Measurements from ENCODE around the gene SYCP1. TPM values are rescaled to one million over a fixed set of nuclear protein-coding genes. Genes with fewer than 3 reads are reported as not detected.

SYCP1 gene
- total and polyA plus RNA-seq, 2 of the 13 experiments (the other 11 are each of a cell fraction or from before 2014, with no cell fraction given), result not detected

DNA sequence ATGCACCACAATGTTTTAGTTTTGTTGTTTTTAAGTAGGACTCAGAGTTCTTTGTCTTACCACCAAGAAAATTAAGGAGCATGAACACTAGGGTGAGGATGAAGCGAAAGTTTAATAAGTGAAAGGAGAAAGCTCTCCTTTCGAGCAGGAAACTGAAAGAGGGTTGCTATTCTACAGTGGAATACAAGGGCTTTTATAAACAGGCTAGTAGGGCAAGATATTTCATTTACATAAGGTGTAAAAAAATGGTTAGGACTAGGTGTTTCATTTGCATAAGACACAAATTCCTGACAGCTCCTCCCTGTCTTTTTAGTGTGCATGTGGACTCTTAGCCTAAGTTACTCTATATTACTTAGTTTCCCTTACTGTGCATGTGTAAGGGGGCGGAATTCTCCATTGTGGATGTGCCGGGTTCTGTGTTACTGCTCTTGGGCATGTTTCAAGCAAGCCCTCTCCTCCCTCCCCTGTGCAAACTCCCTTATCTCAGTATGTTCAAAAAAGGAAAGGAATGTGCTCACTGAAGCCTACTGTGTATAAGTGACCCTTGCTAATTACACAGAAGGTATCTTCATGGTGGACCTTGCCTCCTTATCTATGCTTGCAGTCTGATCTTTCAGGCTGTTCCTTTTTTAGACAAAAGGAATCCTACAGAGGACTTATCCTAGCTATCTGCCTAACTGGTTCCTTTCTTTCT lies 182.3 kb downstream of the SYCP1 start (continued):
- TF ChIP-seq, protein P1, sequence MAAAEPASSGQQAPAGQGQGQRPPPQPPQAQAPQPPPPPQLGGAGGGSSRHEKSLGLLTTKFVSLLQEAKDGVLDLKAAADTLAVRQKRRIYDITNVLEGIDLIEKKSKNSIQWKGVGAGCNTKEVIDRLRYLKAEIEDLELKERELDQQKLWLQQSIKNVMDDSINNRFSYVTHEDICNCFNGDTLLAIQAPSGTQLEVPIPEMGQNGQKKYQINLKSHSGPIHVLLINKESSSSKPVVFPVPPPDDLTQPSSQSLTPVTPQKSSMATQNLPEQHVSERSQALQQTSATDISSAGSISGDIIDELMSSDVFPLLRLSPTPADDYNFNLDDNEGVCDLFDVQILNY (CRISPR knock-in tag; conservative IDR thresholded peaks at IDR 0.05), result no peak
- no peak for TF ChIP-seq NBN (conservative IDR thresholded peaks at IDR 0.05)
- TF ChIP-seq, protein P2, sequence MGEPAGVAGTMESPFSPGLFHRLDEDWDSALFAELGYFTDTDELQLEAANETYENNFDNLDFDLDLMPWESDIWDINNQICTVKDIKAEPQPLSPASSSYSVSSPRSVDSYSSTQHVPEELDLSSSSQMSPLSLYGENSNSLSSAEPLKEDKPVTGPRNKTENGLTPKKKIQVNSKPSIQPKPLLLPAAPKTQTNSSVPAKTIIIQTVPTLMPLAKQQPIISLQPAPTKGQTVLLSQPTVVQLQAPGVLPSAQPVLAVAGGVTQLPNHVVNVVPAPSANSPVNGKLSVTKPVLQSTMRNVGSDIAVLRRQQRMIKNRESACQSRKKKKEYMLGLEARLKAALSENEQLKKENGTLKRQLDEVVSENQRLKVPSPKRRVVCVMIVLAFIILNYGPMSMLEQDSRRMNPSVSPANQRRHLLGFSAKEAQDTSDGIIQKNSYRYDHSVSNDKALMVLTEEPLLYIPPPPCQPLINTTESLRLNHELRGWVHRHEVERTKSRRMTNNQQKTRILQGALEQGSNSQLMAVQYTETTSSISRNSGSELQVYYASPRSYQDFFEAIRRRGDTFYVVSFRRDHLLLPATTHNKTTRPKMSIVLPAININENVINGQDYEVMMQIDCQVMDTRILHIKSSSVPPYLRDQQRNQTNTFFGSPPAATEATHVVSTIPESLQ (CRISPR knock-in tag; conservative IDR thresholded peaks at IDR 0.05), result no peak
- TF ChIP-seq ZNF547 (CRISPR knock-in tag; IDR thresholded peaks at IDR 0.05), result no peak
- TF ChIP-seq, protein P3, sequence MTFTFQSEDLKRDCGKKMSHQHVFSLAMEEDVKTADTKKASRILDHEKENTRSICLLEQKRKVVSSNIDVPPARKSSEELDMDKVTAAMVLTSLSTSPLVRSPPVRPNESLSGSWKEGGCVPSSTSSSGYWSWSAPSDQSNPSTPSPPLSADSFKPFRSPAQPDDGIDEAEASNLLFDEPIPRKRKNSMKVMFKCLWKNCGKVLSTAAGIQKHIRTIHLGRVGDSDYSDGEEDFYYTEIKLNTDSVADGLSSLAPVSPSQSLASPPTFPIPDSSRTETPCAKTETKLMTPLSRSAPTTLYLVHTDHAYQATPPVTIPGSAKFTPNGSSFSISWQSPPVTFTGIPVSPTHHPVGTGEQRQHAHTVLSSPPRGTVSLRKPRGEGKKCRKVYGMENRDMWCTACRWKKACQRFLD (CRISPR knock-in tag; IDR thresholded peaks at IDR 0.05; ENCODE audit: borderline replicate concordance), result no peak
- TF ChIP-seq, protein P4, sequence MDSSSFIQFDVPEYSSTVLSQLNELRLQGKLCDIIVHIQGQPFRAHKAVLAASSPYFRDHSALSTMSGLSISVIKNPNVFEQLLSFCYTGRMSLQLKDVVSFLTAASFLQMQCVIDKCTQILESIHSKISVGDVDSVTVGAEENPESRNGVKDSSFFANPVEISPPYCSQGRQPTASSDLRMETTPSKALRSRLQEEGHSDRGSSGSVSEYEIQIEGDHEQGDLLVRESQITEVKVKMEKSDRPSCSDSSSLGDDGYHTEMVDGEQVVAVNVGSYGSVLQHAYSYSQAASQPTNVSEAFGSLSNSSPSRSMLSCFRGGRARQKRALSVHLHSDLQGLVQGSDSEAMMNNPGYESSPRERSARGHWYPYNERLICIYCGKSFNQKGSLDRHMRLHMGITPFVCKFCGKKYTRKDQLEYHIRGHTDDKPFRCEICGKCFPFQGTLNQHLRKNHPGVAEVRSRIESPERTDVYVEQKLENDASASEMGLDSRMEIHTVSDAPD (CRISPR knock-in tag; IDR thresholded peaks at IDR 0.05), result no peak
- no peak for TF ChIP-seq ZNF577 (CRISPR knock-in tag; IDR thresholded peaks at IDR 0.05; ENCODE audit: borderline replicate concordance, low read depth)
- peak; percentile 95 for TF ChIP-seq SRF (IDR thresholded peaks at IDR 0.05; ENCODE audit: low read depth, low read length)
- TF ChIP-seq PAWR (CRISPR knock-in tag; IDR thresholded peaks at IDR 0.05; ENCODE audit: borderline replicate concordance), result no peak
- TF ChIP-seq ZNF160 (CRISPR knock-in tag; IDR thresholded peaks at IDR 0.05), result no peak
- TF ChIP-seq TBX2 (CRISPR knock-in tag; IDR thresholded peaks at IDR 0.05; ENCODE audit: borderline replicate concordance), result 0 out of 2 replicates have a peak, but pooled peaks have one; percentile 47
- no peak for TF ChIP-seq SETDB1 (CRISPR knock-in tag; IDR thresholded peaks at IDR 0.05; ENCODE audit: borderline replicate concordance)
- TF ChIP-seq ZFP90 (CRISPR knock-in tag; IDR thresholded peaks at IDR 0.05; ENCODE audit: borderline replicate concordance), result no peak; the same call in 1 of the 2 replicates
- no peak for TF ChIP-seq U2AF1 (optimal IDR thresholded peaks at IDR 0.05; ENCODE audit: low read depth, low read length)
- no peak for TF ChIP-seq ZNF484 (CRISPR knock-in tag; IDR thresholded peaks at IDR 0.05; ENCODE audit: borderline replicate concordance, low read depth)
- no peak for TF ChIP-seq NFIB (CRISPR knock-in tag; IDR thresholded peaks at IDR 0.05; ENCODE audit: borderline replicate concordance)
- TF ChIP-seq ZNF180 (CRISPR knock-in tag; IDR thresholded peaks at IDR 0.05; ENCODE audit: borderline replicate concordance, low read depth), result no peak
- TF ChIP-seq RARA (CRISPR knock-in tag; IDR thresholded peaks at IDR 0.05), result no peak
- TF ChIP-seq ZNF17 (CRISPR knock-in tag; IDR thresholded peaks at IDR 0.05), result no peak
- TF ChIP-seq, protein P5, sequence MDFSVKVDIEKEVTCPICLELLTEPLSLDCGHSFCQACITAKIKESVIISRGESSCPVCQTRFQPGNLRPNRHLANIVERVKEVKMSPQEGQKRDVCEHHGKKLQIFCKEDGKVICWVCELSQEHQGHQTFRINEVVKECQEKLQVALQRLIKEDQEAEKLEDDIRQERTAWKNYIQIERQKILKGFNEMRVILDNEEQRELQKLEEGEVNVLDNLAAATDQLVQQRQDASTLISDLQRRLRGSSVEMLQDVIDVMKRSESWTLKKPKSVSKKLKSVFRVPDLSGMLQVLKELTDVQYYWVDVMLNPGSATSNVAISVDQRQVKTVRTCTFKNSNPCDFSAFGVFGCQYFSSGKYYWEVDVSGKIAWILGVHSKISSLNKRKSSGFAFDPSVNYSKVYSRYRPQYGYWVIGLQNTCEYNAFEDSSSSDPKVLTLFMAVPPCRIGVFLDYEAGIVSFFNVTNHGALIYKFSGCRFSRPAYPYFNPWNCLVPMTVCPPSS (IDR thresholded peaks at IDR 0.05), result no peak
